HCT116 (cell line): ENCODE results near the gene PTPN1.

Experiments
- EZH2 ChIP-seq: fragments of 200-600 bp; sonication (generic); IDR thresholded peaks from 2 replicates; pipeline ENCODE4 v1.6.1; 2017; ENCODE audit warnings: antibody characterized with exemption, mixed run types
- EZH2phosphoT487 ChIP-seq: fragments of 200-600 bp; IDR thresholded peaks from 2 replicates; pipeline ENCODE4 v1.6.1; 2018; ENCODE audit warnings: antibody characterized with exemption, borderline replicate concordance
- FOSL1 ChIP-seq: IDR thresholded peaks from 2 replicates; pipeline ENCODE4 v1.6.1; 2012; ENCODE audit warnings: low read depth
- POLR2A ChIP-seq: IDR thresholded peaks from 2 replicates; pipeline ENCODE4 v1.7.0; 2011; ENCODE audit warnings: borderline replicate concordance; ENCODE audit not compliant: insufficient read depth, insufficient read length; ENCODE audit errors: extremely low read depth
- POLR2AphosphoS5 ChIP-seq: IDR thresholded peaks from 2 replicates; pipeline ENCODE4 v1.6.1; 2011; ENCODE audit warnings: mild to moderate bottlenecking, low read depth, low read length, moderate library complexity
- RAD21 ChIP-seq: IDR thresholded peaks from 2 replicates; pipeline ENCODE4 v1.6.1; 2012; ENCODE audit warnings: low read depth, mild to moderate bottlenecking
- TF ChIP-seq, protein P1 (sequence below), 3 experiments: fragments of 200-600 bp in 1 of 3; sonication (generic) in 1 of 3; IDR thresholded peaks in 2 of 3; conservative IDR thresholded peaks in 1 of 3; 2 replicates each; pipeline ENCODE4 v1.5.1; 2012 to 2017; ENCODE audit warnings: low read depth in 2 of 3, low read length in 2 of 3, antibody characterized with exemption in 1 of 3, borderline replicate concordance in 1 of 3, control low read depth in 1 of 3, mild to moderate bottlenecking in 1 of 3, mixed read lengths in 1 of 3, mixed run types in 1 of 3, moderate library complexity in 1 of 3; ENCODE audit not compliant: insufficient read depth in 1 of 3
- TF ChIP-seq, protein P2 (sequence below): IDR thresholded peaks from 2 replicates; pipeline ENCODE4 v1.6.1; 2011; ENCODE audit warnings: mild to moderate bottlenecking, low read length, moderate library complexity; ENCODE audit not compliant: insufficient replicate concordance; ENCODE audit errors: extremely low read depth

GRCh38 chr20:50527068-50527605 lies 17.0 kb downstream of the PTPN1 start:
- TF ChIP-seq, protein P1, sequence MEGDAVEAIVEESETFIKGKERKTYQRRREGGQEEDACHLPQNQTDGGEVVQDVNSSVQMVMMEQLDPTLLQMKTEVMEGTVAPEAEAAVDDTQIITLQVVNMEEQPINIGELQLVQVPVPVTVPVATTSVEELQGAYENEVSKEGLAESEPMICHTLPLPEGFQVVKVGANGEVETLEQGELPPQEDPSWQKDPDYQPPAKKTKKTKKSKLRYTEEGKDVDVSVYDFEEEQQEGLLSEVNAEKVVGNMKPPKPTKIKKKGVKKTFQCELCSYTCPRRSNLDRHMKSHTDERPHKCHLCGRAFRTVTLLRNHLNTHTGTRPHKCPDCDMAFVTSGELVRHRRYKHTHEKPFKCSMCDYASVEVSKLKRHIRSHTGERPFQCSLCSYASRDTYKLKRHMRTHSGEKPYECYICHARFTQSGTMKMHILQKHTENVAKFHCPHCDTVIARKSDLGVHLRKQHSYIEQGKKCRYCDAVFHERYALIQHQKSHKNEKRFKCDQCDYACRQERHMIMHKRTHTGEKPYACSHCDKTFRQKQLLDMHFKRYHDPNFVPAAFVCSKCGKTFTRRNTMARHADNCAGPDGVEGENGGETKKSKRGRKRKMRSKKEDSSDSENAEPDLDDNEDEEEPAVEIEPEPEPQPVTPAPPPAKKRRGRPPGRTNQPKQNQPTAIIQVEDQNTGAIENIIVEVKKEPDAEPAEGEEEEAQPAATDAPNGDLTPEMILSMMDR (IDR thresholded peaks at IDR 0.05 in 2 of 3, conservative IDR thresholded peaks at IDR 0.05 in 1 of 3; ENCODE audit: borderline replicate concordance in 1 of 3, insufficient read depth in 1 of 3, low read depth in 2 of 3, low read length in 2 of 3): no peak
- TF ChIP-seq, protein P2, sequence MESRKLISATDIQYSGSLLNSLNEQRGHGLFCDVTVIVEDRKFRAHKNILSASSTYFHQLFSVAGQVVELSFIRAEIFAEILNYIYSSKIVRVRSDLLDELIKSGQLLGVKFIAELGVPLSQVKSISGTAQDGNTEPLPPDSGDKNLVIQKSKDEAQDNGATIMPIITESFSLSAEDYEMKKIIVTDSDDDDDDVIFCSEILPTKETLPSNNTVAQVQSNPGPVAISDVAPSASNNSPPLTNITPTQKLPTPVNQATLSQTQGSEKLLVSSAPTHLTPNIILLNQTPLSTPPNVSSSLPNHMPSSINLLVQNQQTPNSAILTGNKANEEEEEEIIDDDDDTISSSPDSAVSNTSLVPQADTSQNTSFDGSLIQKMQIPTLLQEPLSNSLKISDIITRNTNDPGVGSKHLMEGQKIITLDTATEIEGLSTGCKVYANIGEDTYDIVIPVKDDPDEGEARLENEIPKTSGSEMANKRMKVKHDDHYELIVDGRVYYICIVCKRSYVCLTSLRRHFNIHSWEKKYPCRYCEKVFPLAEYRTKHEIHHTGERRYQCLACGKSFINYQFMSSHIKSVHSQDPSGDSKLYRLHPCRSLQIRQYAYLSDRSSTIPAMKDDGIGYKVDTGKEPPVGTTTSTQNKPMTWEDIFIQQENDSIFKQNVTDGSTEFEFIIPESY: no peak
- TF ChIP-seq RAD21 (no peak), EZH2phosphoT487 (no peak), POLR2A (no peak), POLR2AphosphoS5 (no peak), FOSL1 (no peak), EZH2 (no peak)
